GM19025 (cell line): Measurements from ENCODE around the gene LRRC8E.

Experiments used
- ATAC-seq: cut with Tn5 transposase; IDR thresholded peaks from one replicate; pipeline ENCODE4 v1.9.1; 2021; ENCODE audit warnings: mild to moderate bottlenecking, low read depth, moderate library complexity; ENCODE audit not compliant: unreplicated experiment

The LRRC8E gene

GRCh38 chr19:7904074-7905020, 16.0 kb downstream of the LRRC8E start:
- ATAC-seq, result peak; percentile 26

- no peak for ATAC-seq
Observed at GRCh38 chr19:7905268-7905667, 17.0 kb downstream of the LRRC8E start.

GRCh38 chr19:7905859-7906258, 17.5 kb downstream of the LRRC8E start:
- no peak for ATAC-seq

- ATAC-seq, result no peak
Observed at GRCh38 chr19:7907122-7907521, 18.8 kb downstream of the LRRC8E start.

- ATAC-seq, result no peak
Observed at GRCh38 chr19:7907544-7907943, 19.2 kb downstream of the LRRC8E start.

- ATAC-seq, result no peak
Observed at GRCh38 chr19:7908078-7908699, 19.9 kb downstream of the LRRC8E start.

- ATAC-seq, result no peak
Observed at GRCh38 chr19:7908742-7909461, 20.6 kb downstream of the LRRC8E start.

GRCh38 chr19:7909471-7910067, 21.3 kb downstream of the LRRC8E start:
- no peak for ATAC-seq

GRCh38 chr19:7910321-7911161, 22.2 kb downstream of the LRRC8E start:
- ATAC-seq, result no peak

GRCh38 chr19:7911508-7912143, 23.3 kb downstream of the LRRC8E start:
- no peak for ATAC-seq

- ATAC-seq, result no peak
Observed at GRCh38 chr19:7912144-7912696, 23.9 kb downstream of the LRRC8E start.

GRCh38 chr19:7912697-7913564, 24.6 kb downstream of the LRRC8E start:
- ATAC-seq, result no peak

- no peak for ATAC-seq
Observed at GRCh38 chr19:7913652-7914051, 25.3 kb downstream of the LRRC8E start.

- no peak for ATAC-seq
Observed at GRCh38 chr19:7914099-7914498, 25.8 kb downstream of the LRRC8E start.

GRCh38 chr19:7914598-7915045, 26.3 kb downstream of the LRRC8E start, which contains the start of gene TGFBR3L:
TSS of gene TGFBR3L (plus strand) at chr19:7914830.
- ATAC-seq, result no peak

GRCh38 chr19:7915250-7916102, 27.2 kb downstream of the LRRC8E start:
- ATAC-seq, result no peak
